ENCODE results near the gene SH3GL2.

Gene SH3GL2

DNA sequence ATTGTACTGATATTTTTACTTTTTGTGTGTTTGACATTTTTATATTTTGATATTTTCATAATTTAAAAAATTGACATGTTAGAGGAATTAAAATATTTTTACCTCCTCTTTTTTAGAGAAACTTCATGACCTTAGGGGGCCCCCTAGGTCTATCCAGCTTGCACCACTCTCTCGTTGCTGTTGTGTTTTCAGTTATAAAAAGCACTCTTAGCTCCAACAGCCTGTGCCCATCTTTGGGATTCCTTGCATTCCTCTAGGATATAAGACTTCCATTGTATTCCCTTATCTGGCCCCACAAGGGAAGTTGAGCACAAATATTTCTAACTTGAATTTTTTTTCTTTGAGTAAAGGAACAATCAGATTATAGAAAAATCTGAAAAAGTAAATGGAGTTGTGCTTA lies 245.3 kb downstream of the SH3GL2 start:
- no peak for DNase-seq

DNA sequence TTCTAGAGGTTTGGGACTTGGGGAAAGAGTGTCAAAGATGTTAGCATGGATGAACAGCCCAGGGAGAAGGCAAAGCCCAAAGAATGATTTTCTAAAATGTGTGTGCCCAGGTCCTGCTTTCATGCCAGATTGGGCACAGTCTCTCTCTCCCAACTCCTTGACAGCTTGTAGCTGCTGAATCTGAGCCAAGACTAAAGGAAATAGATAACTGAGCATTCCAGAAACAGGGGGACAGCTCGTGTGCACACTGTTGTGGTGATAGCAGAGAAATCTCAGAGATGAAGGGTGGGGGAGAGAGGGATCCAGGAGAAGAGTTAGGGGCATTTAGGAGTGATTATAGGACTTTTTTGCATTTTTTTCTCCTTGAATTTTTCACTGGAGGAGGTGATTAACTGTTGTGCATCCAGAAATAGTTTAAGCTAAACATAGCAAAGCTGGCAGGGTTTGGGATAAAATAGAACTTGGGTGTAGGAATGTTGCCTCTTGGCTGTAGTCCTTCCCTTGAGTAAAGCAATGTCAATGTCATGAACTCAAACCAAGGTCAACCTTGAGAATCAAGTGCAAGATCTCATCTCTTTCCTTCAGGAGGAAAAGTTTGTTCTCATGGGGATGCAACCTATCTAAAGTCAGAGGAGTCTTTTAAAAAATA lies 245.9 kb downstream of the SH3GL2 start:
- DNase-seq = no peak

- no peak for DNase-seq
These were observed 246.4 kb downstream of the SH3GL2 start for GRCh38 chr9:17825265-17825659.

DNA sequence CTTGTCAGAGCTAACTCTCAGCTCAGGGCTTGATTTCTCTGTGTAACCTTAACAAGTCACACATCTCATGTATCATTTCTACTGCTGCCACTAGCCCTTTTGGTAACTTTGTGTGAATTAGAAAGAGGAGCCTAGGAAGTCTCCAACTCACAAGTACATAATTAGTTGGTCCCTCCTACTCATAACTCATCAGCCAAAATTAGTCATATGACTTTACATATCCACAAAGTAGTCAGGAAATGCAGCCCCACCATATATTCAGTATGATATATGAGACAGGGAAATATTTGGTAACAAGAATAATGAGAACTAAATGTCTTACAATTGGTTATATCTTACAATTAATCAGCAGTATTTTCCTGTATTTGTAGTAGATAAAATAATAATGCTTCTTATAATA lies 250.2 kb downstream of the SH3GL2 start:
- no peak for DNase-seq

DNA sequence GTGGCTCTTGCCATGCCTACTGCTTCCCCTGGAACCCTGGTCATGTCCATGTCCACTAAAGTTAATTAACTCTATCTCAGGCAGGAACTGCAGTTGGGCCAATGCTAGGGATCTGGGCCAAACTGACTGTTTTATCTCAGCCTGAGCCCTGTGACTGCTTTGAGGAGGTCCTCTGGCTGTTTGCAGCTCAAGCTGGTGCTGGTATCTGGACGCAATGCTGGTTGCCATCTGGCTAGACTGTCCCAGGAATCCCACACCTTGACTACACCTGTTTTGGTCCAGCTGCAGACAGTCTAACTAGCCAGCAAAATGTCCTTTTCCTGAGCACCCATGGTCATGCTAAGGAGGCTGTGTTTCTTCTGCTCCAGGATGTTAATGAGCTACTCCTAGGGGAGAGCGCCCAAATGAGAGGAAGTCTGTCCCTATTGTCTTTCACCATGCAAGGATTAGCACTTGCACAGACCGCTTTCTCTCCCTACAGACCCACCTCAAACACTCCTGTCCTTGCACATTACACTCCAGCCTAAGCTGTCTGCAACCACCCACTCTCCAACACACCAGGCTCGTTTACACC lies 251.0 kb downstream of the SH3GL2 start:
- DNase-seq = no peak

DNA sequence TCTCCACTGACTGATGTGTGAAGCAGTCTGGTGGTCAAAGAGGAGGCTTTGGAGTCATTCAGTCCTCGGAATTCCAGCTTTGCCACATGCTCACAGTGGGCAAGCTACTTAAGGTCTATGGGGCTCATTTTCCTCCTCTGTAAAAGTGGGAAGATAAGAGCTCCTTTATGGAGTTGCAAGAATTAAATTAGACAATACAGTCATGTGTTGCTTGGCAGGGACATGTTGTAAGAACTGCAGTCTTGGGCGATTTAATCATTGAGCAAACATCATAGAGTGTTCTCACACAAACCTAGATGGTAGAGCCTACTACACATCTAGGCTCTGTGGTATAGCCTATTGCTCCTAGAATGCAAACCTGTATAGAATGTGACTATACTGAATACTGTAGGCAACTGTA lies 253.9 kb downstream of the SH3GL2 start:
- DNase-seq = no peak

GRCh38 chr9:17833846-17834245 lies 255.0 kb downstream of the SH3GL2 start:
- no peak for DNase-seq

DNA sequence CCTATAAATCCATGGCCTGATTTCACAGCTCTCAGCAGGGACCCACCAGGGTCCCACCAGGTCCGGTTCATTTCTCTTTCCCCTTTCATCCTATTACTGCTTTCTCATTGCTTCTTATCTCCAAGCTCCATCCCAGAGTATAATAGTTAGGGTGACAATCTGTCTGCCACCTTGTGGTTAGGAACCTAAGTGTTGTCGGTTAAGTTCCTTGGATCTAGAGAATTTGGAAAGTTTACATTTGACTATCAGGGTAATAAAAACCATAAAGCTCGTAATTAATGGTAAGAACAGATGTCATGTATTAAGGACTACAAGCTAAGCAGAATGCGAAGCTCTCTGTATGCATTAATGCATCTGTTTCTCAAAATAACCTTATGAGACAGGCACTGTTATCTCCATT lies 259.1 kb downstream of the SH3GL2 start:
- no peak for DNase-seq

DNA sequence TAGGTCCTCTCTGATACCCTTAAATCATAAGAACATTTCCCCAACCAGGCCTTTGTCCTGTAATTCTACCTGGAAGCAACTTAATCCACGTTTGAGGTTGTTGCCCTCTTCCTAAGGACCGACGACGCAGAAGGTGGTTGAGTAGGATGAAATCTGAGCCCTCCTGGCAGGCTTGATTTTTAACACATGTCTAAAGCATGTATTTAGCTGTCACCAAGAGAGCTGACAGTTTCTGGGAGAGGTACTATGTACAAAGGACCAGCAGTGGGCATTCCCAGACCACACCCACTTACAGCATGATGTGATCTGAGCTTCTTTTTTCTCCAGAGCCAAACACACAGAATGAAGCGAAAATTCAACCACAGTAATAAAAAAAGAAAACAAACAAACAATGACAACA lies 260.9 kb downstream of the SH3GL2 start:
- DNase-seq = no peak

DNA sequence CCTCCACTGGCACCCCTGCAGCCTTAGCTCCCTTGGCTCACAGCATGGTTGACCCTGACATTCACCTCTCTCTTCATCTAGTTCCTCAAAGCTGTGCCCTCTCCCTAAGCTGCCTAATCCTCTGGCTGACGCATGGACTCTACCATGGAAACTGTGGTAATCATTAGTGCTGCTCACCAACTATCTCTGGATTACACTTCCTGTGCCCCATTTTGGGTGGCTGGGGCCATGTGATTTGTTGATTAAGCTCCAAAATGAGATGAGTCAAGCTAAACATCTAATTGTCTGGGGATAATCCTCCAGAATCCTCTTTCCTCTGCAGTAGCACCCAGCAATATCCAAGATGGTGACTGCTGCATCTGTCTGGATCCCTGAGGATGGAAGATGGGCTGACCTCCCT lies 264.4 kb downstream of the SH3GL2 start:
- DNase-seq = no peak

Measured in NCI-H1436 (cell line).